ENCODE measurements around the gene CNTNAP2.

Gene CNTNAP2

GRCh38 chr7:146922782-146923181 is 806.2 kb downstream of the CNTNAP2 start:
- no peak for DNase-seq

GRCh38 chr7:146926841-146927240 is 810.2 kb downstream of the CNTNAP2 start:
- DNase-seq = no peak

DNA sequence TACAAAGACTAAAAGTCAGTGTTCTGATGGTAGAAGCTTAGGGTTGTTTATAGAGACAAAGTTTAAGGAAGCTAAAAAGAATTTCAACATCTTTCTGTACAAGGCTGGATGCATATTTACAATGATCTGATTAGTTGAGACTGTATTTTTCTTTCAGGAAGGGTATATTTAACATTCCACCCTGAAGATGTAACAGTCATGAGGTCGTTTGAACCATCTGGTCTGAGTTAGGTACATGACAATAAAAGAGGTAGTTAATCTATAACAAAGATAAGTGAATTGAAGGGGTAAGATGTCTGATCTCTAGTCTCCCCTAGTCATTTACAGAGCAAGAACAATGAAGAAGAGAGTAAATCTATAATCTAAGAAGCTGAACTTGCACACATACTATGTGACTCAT is 821.2 kb downstream of the CNTNAP2 start:
- no peak for DNase-seq

DNA sequence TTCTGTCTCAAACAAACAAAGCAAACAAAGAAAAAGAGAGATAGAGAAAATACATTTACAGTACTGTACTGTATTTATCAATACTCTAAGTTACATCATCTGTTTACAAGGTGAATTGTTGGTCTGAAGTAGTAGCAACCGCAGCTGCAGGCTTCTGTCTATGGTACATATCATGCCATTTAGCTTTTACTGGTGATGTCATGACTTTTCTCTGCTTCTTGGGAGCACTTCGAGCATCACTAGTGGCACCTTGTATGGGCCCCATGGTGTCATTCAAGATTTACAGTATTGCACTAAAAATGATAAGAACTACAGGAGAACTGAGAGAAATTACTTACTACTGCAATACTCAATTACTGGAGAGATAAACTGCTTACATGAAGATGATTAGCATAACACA is 826.9 kb downstream of the CNTNAP2 start:
- no peak for DNase-seq

DNA sequence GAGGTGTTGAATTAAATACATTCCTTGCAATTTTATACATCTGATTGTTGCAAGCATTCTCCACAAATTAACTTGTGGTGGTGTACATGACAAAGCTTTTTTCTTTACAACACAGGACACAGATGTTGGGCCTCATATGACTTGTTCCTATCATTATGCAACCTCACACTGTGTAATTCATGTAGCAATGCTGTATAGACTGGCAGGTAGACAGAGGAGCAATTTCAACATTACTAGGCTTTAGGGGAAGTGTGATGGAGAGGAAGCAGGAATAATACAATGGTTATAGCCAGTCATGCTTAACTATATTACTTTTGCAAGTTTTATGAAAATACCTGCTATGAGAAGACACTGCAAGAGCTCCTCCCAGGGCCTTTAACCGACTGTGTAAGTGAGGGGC is 832.1 kb downstream of the CNTNAP2 start:
- DNase-seq = no peak

DNA sequence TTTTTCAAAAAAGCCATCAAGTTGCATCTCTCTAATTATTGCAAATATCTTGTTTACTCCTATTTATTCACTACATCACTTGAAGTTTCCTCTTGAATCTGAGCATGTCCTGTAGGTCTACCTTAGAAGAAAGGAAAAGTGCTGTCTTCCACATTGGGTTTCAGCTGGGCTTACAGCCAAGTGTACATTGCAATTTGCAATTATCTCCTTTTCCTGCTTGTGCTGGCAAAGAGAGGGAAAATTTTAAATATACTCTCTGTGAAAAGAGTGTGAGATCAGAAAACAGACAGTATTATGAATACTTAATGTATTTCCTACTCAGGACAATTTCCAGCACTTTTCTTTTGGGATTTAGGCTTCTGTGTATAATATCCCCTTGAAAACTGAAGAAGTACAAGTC is 839.7 kb downstream of the CNTNAP2 start:
- peak; percentile 82 for DNase-seq

- peak; percentile 79 for DNase-seq
Observed at GRCh38 chr7:146956853-146957252, 840.3 kb downstream of the CNTNAP2 start.

DNA sequence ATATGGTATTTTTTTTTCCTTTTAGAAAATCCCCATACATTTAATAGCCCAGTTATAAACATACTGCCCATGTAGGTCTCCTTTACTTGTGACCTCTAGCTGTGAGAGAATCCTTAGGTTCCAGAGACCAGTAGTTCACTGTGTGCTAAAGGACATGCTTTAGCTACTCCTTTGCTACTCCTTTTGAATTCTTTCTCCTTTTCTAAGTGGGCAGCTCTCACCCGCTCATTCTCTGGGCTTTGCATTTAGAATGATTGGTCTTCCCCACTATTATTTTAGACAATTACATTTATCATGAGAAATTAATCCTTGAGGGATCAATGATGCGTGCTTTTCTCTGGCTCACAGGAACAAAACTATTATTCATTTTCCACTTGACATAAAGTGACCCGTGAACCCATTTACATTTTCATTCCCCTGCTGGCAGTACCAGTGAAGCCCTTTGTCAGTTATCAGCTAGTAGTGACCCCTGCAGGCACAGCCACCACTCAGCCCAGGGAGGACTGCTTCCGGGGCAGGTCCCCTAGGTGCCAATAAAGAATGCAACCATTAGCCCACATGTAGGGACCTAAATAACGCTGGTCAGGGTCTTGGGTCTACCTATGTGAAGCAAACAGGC is 844.3 kb downstream of the CNTNAP2 start:
- DNase-seq = peak; percentile 14

DNA sequence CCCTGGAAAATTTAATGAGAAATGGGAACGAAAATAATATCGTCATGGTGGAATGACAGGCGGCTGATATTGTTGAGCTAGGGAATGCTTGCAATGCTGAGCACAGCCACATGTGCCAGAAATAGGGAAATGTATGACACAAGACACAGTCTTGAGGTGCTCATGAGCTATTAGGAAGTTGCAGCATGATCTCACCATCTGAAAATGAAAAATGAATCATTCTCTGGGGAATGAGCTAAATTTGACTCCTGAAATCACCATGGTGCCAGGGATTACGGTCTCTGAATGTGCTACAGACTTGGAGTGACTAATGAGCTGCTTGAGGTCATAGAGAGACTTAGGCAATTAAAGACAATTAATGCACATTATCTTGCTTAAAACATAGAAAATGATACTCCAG is 845.0 kb downstream of the CNTNAP2 start:
- DNase-seq = peak; percentile 12

GRCh38 chr7:146966274-146966673 is 849.7 kb downstream of the CNTNAP2 start:
- no peak for DNase-seq

DNA sequence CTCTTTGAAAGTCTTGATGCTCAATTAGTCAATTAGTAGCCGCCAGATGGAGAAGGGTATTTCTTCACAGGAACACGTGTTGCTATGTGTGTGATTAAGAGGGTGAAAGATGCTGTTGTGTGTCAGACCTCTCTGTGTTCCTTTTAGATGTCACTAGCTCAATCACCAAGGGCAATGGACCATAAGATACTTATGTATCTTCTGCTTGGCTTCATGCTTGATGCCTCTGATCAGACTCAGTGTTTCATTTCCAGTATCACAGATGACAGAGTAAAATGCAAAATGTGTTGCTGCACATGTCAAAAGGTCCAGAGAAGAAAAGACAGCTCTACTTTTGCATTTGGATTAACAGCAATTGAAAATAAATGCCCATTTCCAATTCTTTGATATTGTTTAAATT is 865.9 kb downstream of the CNTNAP2 start:
- DNase-seq = no peak

DNA sequence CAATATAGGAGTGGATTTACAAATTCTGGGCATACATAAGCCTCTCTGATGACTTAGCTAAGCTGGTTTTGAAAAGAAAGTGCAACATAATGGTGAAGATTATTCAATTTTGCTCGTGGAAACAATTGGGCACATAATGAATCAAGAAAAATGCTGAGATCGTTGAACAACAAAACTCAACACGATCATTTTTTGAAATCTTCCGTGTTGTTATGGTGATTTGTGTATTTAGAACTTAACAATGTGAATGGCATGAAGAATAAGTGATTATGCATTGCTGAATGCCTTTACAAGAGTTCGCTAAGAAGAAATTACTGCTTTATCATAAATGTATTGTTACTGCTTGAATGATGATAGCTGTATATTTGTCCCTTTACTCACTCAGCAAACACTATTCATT is 875.0 kb downstream of the CNTNAP2 start:
- DNase-seq = no peak

DNA sequence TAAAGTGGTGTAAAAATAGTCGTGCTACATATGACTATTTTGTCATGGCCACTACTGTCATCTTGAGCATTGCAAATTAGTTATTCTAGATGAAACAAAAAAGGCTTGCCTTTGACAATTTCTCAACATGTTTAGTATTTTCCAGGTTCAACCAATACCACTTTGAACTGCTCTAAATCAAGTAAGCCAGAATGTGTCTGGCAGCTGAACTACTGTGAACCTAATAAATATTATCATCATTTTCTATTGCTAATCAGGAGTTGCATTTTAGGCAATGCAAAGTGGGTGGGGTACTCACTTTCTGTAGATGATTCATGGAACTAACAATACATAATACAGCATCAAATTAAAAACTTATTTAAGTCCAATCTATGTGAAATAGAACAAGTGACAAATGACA is 877.2 kb downstream of the CNTNAP2 start:
- no peak for DNase-seq

- DNase-seq = no peak
Observed at GRCh38 chr7:147008530-147008929, 891.9 kb downstream of the CNTNAP2 start.

- DNase-seq = no peak
Observed at GRCh38 chr7:147012666-147013065, 896.1 kb downstream of the CNTNAP2 start.

DNA sequence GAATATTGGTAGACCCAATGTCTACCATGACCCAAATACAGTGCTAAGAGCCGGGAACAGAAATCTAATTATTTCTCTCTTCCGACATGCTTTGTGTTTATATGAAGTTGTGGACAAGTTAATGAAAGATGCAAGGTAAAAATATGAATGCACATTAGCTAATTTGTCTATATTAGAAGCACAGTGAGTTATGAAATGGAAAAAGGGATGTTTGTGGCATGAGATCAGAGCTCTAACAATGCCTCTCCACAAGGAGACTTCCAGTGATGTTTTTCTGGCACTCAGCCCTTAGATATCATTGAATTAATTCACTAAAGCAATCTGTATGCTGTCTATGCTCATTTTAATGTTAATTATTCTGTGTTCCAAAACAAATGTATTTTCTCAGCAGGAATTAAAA is 897.2 kb downstream of the CNTNAP2 start:
- DNase-seq = no peak

DNA sequence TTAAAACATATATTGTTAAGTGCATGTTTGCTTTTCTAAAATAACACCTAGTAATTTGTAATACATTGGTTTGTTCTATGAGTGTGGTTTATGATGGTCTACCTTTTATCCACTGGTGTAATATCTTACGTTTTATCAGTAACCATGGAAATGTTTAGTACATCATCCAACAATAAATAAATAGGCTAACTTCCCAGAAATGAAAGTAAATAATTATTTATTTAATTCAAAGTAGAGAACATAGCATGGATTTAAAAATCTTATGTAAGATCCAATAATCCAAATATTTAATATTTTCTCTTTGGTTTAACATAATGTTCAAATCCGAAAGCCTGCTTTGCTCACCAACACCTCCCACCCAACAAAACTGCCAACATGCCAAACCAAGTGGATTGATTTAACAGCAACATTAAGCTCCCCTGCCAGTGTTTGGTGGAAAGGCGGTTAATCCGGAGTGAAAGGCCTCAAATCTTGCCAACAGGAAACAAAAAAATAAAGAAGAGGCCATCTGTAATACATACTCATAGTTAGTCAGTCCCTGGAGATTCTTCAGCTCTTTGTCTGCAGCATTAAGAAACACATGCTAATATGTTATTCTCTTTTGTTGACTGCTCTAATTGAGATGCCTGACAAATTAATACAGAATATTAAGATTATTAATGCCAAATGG is 897.8 kb downstream of the CNTNAP2 start:
- no peak for DNase-seq

DNA sequence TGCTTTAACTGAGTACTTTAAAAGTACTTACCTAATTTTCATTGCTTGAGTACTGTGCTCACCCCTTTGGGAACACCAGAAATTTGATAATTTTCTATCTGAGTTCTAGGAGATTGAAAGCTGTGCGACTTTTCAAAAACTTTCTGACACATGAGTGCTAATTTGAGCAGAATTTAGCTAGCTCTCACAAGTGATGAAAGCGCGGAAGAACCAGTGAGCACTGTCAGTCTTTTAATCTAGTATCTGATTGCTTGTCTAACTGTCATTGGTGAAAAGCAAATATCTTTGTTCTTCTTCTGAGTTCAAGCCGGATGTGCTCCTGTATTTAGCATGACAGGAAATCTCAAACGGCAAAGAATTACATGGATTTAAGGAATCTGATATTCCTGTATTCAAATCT is 899.4 kb downstream of the CNTNAP2 start:
- DNase-seq = no peak

DNA sequence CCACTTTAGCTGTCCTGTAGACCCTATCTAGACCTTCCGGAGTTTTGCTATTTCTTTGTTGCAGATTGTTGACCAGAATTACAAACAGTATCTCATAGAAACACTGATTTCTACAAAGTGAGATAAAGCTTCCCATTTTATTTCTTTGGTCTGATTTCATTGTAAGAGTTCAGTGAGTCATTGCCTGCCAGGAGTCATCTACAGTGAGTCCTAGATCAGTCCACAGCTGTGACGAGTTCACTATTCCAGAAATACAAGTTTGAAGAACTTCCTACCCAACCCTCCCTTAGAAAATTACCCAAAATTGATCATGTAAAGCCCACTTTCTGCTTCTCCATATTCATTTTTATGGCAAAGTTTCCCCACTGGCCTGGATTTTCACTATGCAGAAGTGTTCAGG is 905.5 kb downstream of the CNTNAP2 start:
- no peak for DNase-seq

- DNase-seq = no peak
Observed at GRCh38 chr7:147023440-147023839, 906.8 kb downstream of the CNTNAP2 start.

GRCh38 chr7:147029953-147030352 is 913.4 kb downstream of the CNTNAP2 start:
- no peak for DNase-seq

GRCh38 chr7:147033641-147034040 is 917.0 kb downstream of the CNTNAP2 start:
- peak; percentile 63 for DNase-seq

- no peak for DNase-seq
Observed at GRCh38 chr7:147041438-147041837, 924.8 kb downstream of the CNTNAP2 start.

DNA sequence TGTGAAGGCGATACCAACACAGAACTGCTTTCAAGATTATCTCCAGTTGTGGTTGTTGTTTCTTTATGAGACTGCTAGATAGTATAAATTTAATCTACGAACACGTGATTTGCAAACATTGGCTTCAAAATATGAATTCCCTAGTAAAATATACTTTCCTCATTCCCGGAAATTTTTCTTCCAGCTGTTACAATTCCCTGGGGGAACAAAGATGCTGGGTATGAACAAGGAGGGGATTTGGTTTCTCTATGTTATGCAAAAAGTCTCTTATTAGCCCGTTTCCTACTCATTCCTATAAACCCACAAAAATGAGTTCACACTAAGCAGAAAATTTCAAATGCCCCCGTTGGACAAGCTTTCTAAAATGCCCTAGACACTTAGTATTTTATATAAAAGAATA is 928.3 kb downstream of the CNTNAP2 start:
- no peak for DNase-seq

- DNase-seq = no peak
Observed at GRCh38 chr7:147047696-147048095, 931.1 kb downstream of the CNTNAP2 start.

Data from NCI-H1105 (cell line).